HepG2 (cell line): Measurements from ENCODE around the gene INTS6. TPM values are rescaled to one million over a fixed set of nuclear protein-coding genes. Genes with fewer than 3 reads are reported as not detected.

Source experiments
- ATAC-seq: fragments of 200-7000 bp; cut with Tn5 transposase; 3 replicates; pipeline ENCODE4 v1.9.1; 2020; ENCODE audit warnings: mild to moderate bottlenecking, moderate library complexity
- BruUV-seq: library from RNA; stranded (reverse); fragments of 400-500 nt; replicated peaks from 2 replicates; lab custom pipeline; 2021; lab: Mats Ljungman, UMichigan
- CTCF ChIA-PET: fragments of 300-600 bp; formaldehyde crosslinking; extraction: SDS; loops from one replicate; lab custom pipeline; 2021; ENCODE audit warnings: low total read pairs, inconsistent platforms, low intra/inter-chr PET ratio; lab: Yijun Ruan, JAX
- POLR2A ChIA-PET: fragments of 350-600 bp; sonication (Branson Sonifier 250); formaldehyde crosslinking; loops from one replicate; lab custom pipeline; 2020; ENCODE audit warnings: antibody characterized with exemption, inconsistent platforms; lab: Yijun Ruan, JAX
- DNase-seq: peaks from one replicate; pipeline ENCODE4 v3.0.0-alpha.2; 2015; ENCODE audit warnings: low spot score
- FAIRE-seq: peaks from 3 replicates; lab custom pipeline; 2011; peaks lifted over from hg19 to GRCh38; lab: Jason Lieb, UNC
- H2AFZ ChIP-seq: one replicate; pipeline ENCODE4 v1.6.1; 2011; ENCODE audit warnings: low read length, inconsistent platforms
- H3K27ac ChIP-seq: fragments of 300-600 bp; 3 replicates; pipeline ENCODE4 v1.8.0; 2011; ENCODE audit warnings: mixed run types, mild to moderate bottlenecking, mixed read lengths, low read length, inconsistent platforms; ENCODE audit not compliant: insufficient read depth; ENCODE audit errors: extremely low read length
- H3K27me3 ChIP-seq, 2 experiments: fragments of 200-600 bp in 1 of 2; 2 replicates in 1 of 2; 3 replicates in 1 of 2; pipeline versions ENCODE4 v1.6.0 to v1.8.0; 2011; ENCODE audit warnings: low read length in 2 of 2, mild to moderate bottlenecking in 2 of 2, moderate library complexity in 2 of 2, inconsistent platforms in 1 of 2; ENCODE audit not compliant: insufficient read depth in 2 of 2, control insufficient read depth in 1 of 2
- H3K36me3 ChIP-seq, 2 experiments: fragments of 200-600 bp in 1 of 2; replicated peaks in 1 of 2; 2 replicates in 1 of 2; 3 replicates in 1 of 2; pipeline versions ENCODE4 v1.5.1 to v1.8.0; 2011; ENCODE audit warnings: low read length in 2 of 2, inconsistent platforms in 1 of 2; ENCODE audit not compliant: insufficient read depth in 2 of 2, control insufficient read depth in 1 of 2
- H3K4me1 ChIP-seq: 2 replicates; pipeline ENCODE4 v1.5.1; 2012; ENCODE audit warnings: low read length, inconsistent platforms; ENCODE audit not compliant: insufficient read depth
- H3K4me2 ChIP-seq: 2 replicates; pipeline ENCODE4 v1.6.0; 2011; ENCODE audit warnings: low read depth, low read length, inconsistent platforms
- H3K4me3 ChIP-seq, 3 experiments: fragments of 200-600 bp in 1 of 3; sonication (generic), shearing (Covaris generic) in 1 of 3; replicated peaks in 1 of 3; 2 replicates each; pipeline ENCODE4 v1.5.1; 2011 to 2016; ENCODE audit warnings: low read length in 3 of 3, inconsistent platforms in 2 of 3, low read depth in 2 of 3, mild to moderate bottlenecking in 2 of 3, control low read depth in 1 of 3, mixed read lengths in 1 of 3; ENCODE audit not compliant: insufficient read depth in 1 of 3
- H3K79me2 ChIP-seq: one replicate; pipeline ENCODE4 v1.6.1; 2011; ENCODE audit warnings: low read length, inconsistent platforms; ENCODE audit not compliant: insufficient read depth
- H3K9ac ChIP-seq: 2 replicates; pipeline ENCODE4 v1.6.0; 2011; ENCODE audit warnings: mild to moderate bottlenecking, low read depth, low read length, inconsistent platforms; ENCODE audit not compliant: insufficient read depth
- H3K9me3 ChIP-seq: 2 replicates; pipeline ENCODE4 v1.5.1; 2012; ENCODE audit warnings: mild to moderate bottlenecking, low read length
- H4K20me1 ChIP-seq: 2 replicates; pipeline ENCODE4 v1.6.0; 2011; ENCODE audit warnings: inconsistent platforms, mild to moderate bottlenecking, low read length, moderate library complexity; ENCODE audit not compliant: insufficient read depth
- ATAD3A ChIP-seq: sonication (generic); formaldehyde crosslinking; IDR thresholded peaks from 2 replicates; pipeline ENCODE4 v1.4.0; 2020; ENCODE audit warnings: missing genetic modification reagents
- HMG20A ChIP-seq: IDR thresholded peaks from 2 replicates; pipeline ENCODE4 v1.6.1; 2016; ENCODE audit warnings: borderline replicate concordance
- HNF4G ChIP-seq, 2 experiments: sonication (generic) in 1 of 2; formaldehyde crosslinking in 1 of 2; IDR thresholded peaks; 2 replicates each; pipeline versions ENCODE4 v1.4.0 to v1.6.1; 2011 to 2020; ENCODE audit warnings: borderline replicate concordance in 2 of 2, low read depth in 2 of 2, mild to moderate bottlenecking in 2 of 2, low read length in 1 of 2, missing genetic modification reagents in 1 of 2, moderate library complexity in 1 of 2
- LCORL ChIP-seq, 2 experiments: fragments of 450-650 bp in 1 of 2; sonication (generic) in 1 of 2; formaldehyde crosslinking in 1 of 2; IDR thresholded peaks; 2 replicates each; pipeline versions ENCODE4 v1.5.0 to v1.6.1; 2017 to 2020; ENCODE audit warnings: antibody characterized with exemption in 1 of 2, missing genetic modification reagents in 1 of 2
- RFXAP ChIP-seq: sonication (generic); formaldehyde crosslinking; IDR thresholded peaks from 2 replicates; pipeline ENCODE4 v1.4.0; 2020; ENCODE audit warnings: missing genetic modification reagents, borderline replicate concordance
- ZFP36L1 ChIP-seq: sonication (generic); formaldehyde crosslinking; IDR thresholded peaks from 2 replicates; pipeline ENCODE4 v1.8.0; 2022; ENCODE audit warnings: mild to moderate bottlenecking, missing genetic modification reagents, moderate library complexity
- ZNF550 ChIP-seq: sonication (generic); formaldehyde crosslinking; IDR thresholded peaks from 2 replicates; pipeline ENCODE4 v1.4.0; 2020; ENCODE audit warnings: mild to moderate bottlenecking, missing genetic modification reagents, borderline replicate concordance
- ZNF746 ChIP-seq: sonication (generic); formaldehyde crosslinking; IDR thresholded peaks from 2 replicates; pipeline ENCODE4 v1.8.0; 2022; ENCODE audit warnings: mild to moderate bottlenecking, missing genetic modification reagents
- WGBS: methylation state at CpG from one replicate; pipeline ENCODE4 v1.1.6; 2017; ENCODE audit warnings: low lambda C conversion rate; 5-methylcytosine and 5-hydroxymethylcytosine counted together
- in situ Hi-C: cut with HindIII; loops from 2 replicates; pipeline ENCODE4 v1.10.0; 2017; ENCODE audit warnings: low pct_unique_long_range_greater_than_20kb; ENCODE audit not compliant: extremely low pct_ligation_motif_present
- intact Hi-C: fragments of 100-400 bp; cut with micrococcal nuclease; formaldehyde crosslinking; loops from one replicate; pipeline ENCODE4 v1.10.0; 2022; ENCODE audit not compliant: unreplicated experiment
- polyA plus RNA-seq, 8 experiments: library from polyadenylated mRNA; depleted of rRNA in 3 of 8; stranded (reverse) in 7 of 8; unstranded in 1 of 8; fragments of >200 nt; fragmentation: Illumina TruSeq in 4 of 8; extraction: Trizol in 4 of 8; gene quantifications; 2 replicates each; pipeline versions ENCODE4 v1.2.1 to v1.2.3, GENCODE V29; 2011 to 2016; ENCODE audit warnings: low read depth in 4 of 8, missing spikeins in 1 of 8, mixed read lengths in 1 of 8; ENCODE audit not compliant: insufficient read depth in 1 of 8
- total RNA-seq, 5 experiments: library from RNA; depleted of rRNA; stranded (reverse); fragments of >200 nt; fragmentation: Illumina TruSeq; extraction: Trizol; gene quantifications; 2 replicates each; pipeline ENCODE4 v1.2.3, GENCODE V29; 2016; ENCODE audit warnings: low read depth in 1 of 5
- TF ChIP-seq, protein P1 (sequence below): fragments of 450-650 bp; IDR thresholded peaks from 2 replicates; pipeline ENCODE4 v1.6.1; 2017; ENCODE audit warnings: mild to moderate bottlenecking

INTS6 gene
- total and polyA plus RNA-seq, 2 of the 13 experiments (the other 11 are each of a cell fraction or from before 2014, with no cell fraction given), result 27.9 to 38.4 TPM

DNA sequence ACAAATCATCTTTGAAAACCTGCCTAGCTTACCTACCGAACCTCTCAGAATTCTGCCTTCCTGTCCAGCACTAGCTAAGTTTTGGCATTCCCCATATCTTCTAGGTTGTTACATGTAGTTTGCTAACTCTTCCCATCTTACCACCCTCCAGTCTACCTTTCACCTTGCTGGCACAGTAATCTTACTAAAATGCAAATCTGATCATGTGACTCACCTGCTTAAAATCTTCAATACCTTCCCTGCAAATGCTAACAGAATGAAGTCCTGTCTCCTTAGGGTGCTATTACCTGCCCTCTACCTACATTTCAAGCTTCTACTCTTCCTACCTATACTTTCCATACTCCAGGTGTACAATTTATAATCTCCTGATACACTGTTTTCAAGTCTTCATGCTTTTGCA lies 30.4 kb downstream of the INTS6 start:
- Histone ChIP-seq H4K20me1 (peaks cover 74% of the 10 kb centered on the region), H3K36me3 (peaks cover 2 to 14% of the 10 kb centered on the region in 2 experiments; a peak in 3 of 5 replicates), H3K4me2 (no peak overlapping the region), H3K9ac (no peak overlapping the region), H3K4me3 (no peak overlapping the region), H3K9me3 (no peaks in the 10 kb centered on the region), H3K4me1 (peaks cover 58% of the 10 kb centered on the region), H3K27ac (no peak overlapping the region), H2AFZ (no peak overlapping the region), H3K79me2 (peaks cover 97% of the 10 kb centered on the region), H3K27me3 (no peaks in the 10 kb centered on the region)
- CTCF ChIA-PET, result no interaction called here
- in situ Hi-C loops, result no loop called here
- no TSS peak for BruUV-seq
- no peak for TF ChIP-seq LCORL (IDR thresholded peaks at IDR 0.05)
- no peak for TF ChIP-seq LCORL (CRISPR knock-in tag; IDR thresholded peaks at IDR 0.05)
- no peak for TF ChIP-seq ATAD3A (CRISPR knock-in tag)
- TF ChIP-seq RFXAP (CRISPR knock-in tag), result no peak
- TF ChIP-seq, protein P1, sequence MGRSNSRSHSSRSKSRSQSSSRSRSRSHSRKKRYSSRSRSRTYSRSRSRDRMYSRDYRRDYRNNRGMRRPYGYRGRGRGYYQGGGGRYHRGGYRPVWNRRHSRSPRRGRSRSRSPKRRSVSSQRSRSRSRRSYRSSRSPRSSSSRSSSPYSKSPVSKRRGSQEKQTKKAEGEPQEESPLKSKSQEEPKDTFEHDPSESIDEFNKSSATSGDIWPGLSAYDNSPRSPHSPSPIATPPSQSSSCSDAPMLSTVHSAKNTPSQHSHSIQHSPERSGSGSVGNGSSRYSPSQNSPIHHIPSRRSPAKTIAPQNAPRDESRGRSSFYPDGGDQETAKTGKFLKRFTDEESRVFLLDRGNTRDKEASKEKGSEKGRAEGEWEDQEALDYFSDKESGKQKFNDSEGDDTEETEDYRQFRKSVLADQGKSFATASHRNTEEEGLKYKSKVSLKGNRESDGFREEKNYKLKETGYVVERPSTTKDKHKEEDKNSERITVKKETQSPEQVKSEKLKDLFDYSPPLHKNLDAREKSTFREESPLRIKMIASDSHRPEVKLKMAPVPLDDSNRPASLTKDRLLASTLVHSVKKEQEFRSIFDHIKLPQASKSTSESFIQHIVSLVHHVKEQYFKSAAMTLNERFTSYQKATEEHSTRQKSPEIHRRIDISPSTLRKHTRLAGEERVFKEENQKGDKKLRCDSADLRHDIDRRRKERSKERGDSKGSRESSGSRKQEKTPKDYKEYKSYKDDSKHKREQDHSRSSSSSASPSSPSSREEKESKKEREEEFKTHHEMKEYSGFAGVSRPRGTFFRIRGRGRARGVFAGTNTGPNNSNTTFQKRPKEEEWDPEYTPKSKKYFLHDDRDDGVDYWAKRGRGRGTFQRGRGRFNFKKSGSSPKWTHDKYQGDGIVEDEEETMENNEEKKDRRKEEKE, result no peak
- no peak for TF ChIP-seq ZNF550
- TF ChIP-seq HNF4G (IDR thresholded peaks at IDR 0.05; ENCODE audit: borderline replicate concordance, low read depth, low read length), result no peak
- no peak for TF ChIP-seq HNF4G (CRISPR knock-in tag; IDR thresholded peaks at IDR 0.05; ENCODE audit: borderline replicate concordance, low read depth)
- TF ChIP-seq HMG20A, result no peak
- no peak for TF ChIP-seq ZFP36L1 (CRISPR knock-in tag)
- TF ChIP-seq ZNF746, result no peak
- 88% methylated on average over 1 of the region's 1 CpG for WGBS
- FAIRE-seq, result no peak
- no peak for ATAC-seq
- intact Hi-C loops, result no loop called here
- POLR2A ChIA-PET, result interaction anchor here (0.8 kb wide), 1 partner anchor 31 kb away, joined by 4 read pairs; the partner anchor contains the start of gene INTS6
- DNase-seq, result no peak
